Measurements from ENCODE around the gene MED12L. TPM values are rescaled to one million over a fixed set of nuclear protein-coding genes. Genes with fewer than 3 reads are reported as not detected.

MED12L gene
- total RNA-seq, 2 donors from 2014 or later, result 15.5 to 28.9 TPM

GRCh38 chr3:151224268-151224866 lies 138.9 kb downstream of the MED12L start:
- no peaks in the 10 kb centered on the region for H3K27me3 Mint-ChIP-seq (ENCODE audit: insufficient read depth)
- H3K9me3 Mint-ChIP-seq, result peaks cover 27% of the 10 kb centered on the region
- Histone ChIP-seq H3K4me3 (ENCODE audit: low read length) (no peak overlapping the region), H3K36me3 (ENCODE audit: control insufficient read depth, insufficient read depth, low read length) (no peaks in the 10 kb centered on the region), H3K9me3 (ENCODE audit: control insufficient read depth, low read length) (peaks cover 16% of the 10 kb centered on the region), H3K27ac (ENCODE audit: low read depth, low read length) (no peak overlapping the region), H3K4me1 (ENCODE audit: control insufficient read depth, insufficient read depth, low read length) (peaks cover 5% of the 10 kb centered on the region), H3K27me3 (ENCODE audit: control insufficient read depth, insufficient read depth, low read length, poor library complexity, severe bottlenecking) (no peaks in the 10 kb centered on the region), H3K9ac (ENCODE audit: extremely low read depth, low read length, poor library complexity, severe bottlenecking) (no peak overlapping the region)
- H3K36me3 Mint-ChIP-seq (ENCODE audit: low read depth), result peaks cover 34% of the 10 kb centered on the region
- TF ChIP-seq, protein P1, sequence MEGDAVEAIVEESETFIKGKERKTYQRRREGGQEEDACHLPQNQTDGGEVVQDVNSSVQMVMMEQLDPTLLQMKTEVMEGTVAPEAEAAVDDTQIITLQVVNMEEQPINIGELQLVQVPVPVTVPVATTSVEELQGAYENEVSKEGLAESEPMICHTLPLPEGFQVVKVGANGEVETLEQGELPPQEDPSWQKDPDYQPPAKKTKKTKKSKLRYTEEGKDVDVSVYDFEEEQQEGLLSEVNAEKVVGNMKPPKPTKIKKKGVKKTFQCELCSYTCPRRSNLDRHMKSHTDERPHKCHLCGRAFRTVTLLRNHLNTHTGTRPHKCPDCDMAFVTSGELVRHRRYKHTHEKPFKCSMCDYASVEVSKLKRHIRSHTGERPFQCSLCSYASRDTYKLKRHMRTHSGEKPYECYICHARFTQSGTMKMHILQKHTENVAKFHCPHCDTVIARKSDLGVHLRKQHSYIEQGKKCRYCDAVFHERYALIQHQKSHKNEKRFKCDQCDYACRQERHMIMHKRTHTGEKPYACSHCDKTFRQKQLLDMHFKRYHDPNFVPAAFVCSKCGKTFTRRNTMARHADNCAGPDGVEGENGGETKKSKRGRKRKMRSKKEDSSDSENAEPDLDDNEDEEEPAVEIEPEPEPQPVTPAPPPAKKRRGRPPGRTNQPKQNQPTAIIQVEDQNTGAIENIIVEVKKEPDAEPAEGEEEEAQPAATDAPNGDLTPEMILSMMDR (conservative IDR thresholded peaks at IDR 0.05), result no peak
- H3K4me3 Mint-ChIP-seq, result no peak overlapping the region
- no peak for DNase-seq
- no peak overlapping the region for H3K27ac Mint-ChIP-seq
- 93 to 100% methylated on average over 1 of the region's 4 CpGs for WGBS, 2 experiments (ENCODE audit: insufficient coverage in 1 of 2, insufficient read length in 1 of 2)
- peaks cover 27% of the 10 kb centered on the region for H3K4me1 Mint-ChIP-seq

- TF ChIP-seq, protein P1 (conservative IDR thresholded peaks at IDR 0.05), result no peak
- H3K27ac ChIP-seq (ENCODE audit: low read depth, low read length), result no peak overlapping the region
- no peaks in the 10 kb centered on the region for H3K27me3 ChIP-seq (ENCODE audit: control insufficient read depth, insufficient read depth, low read length, poor library complexity, severe bottlenecking)
- Mint-ChIP-seq H3K27me3 (ENCODE audit: insufficient read depth) (no peaks in the 10 kb centered on the region), H3K36me3 (ENCODE audit: low read depth) (peaks cover 28% of the 10 kb centered on the region), H3K9me3 (peaks cover 24% of the 10 kb centered on the region), H3K27ac (no peak overlapping the region), H3K4me3 (no peak overlapping the region), H3K4me1 (peaks cover 27% of the 10 kb centered on the region)
- no peaks in the 10 kb centered on the region for H3K36me3 ChIP-seq (ENCODE audit: control insufficient read depth, insufficient read depth, low read length)
- peaks cover 5% of the 10 kb centered on the region for H3K4me1 ChIP-seq (ENCODE audit: control insufficient read depth, insufficient read depth, low read length)
- no peak overlapping the region for H3K4me3 ChIP-seq (ENCODE audit: low read length)
- no peak for DNase-seq
- H3K9ac ChIP-seq (ENCODE audit: extremely low read depth, low read length, poor library complexity, severe bottlenecking), result no peak overlapping the region
- H3K9me3 ChIP-seq (ENCODE audit: control insufficient read depth, low read length), result peaks cover 12% of the 10 kb centered on the region
- WGBS, 2 experiments (ENCODE audit: insufficient coverage in 1 of 2, insufficient read length in 1 of 2), result 84 to 86% methylated on average over 9 of the region's 9 CpGs
Observed at GRCh38 chr3:151225040-151225975, 139.8 kb downstream of the MED12L start.

GRCh38 chr3:151226088-151226563 lies 140.7 kb downstream of the MED12L start:
- 79 to 83% methylated on average over 4 of the region's 4 CpGs for WGBS, 2 experiments (ENCODE audit: insufficient coverage in 1 of 2, insufficient read length in 1 of 2)
- TF ChIP-seq, protein P1 (conservative IDR thresholded peaks at IDR 0.05), result no peak
- Histone ChIP-seq H3K9me3 (ENCODE audit: control insufficient read depth, low read length) (peaks cover 4% of the 10 kb centered on the region), H3K9ac (ENCODE audit: extremely low read depth, low read length, poor library complexity, severe bottlenecking) (no peak overlapping the region), H3K36me3 (ENCODE audit: control insufficient read depth, insufficient read depth, low read length) (no peaks in the 10 kb centered on the region), H3K27me3 (ENCODE audit: control insufficient read depth, insufficient read depth, low read length, poor library complexity, severe bottlenecking) (no peaks in the 10 kb centered on the region), H3K4me3 (ENCODE audit: low read length) (no peak overlapping the region), H3K27ac (ENCODE audit: low read depth, low read length) (no peak overlapping the region), H3K4me1 (ENCODE audit: control insufficient read depth, insufficient read depth, low read length) (peaks cover 5% of the 10 kb centered on the region)
- Mint-ChIP-seq H3K4me1 (peaks cover 34% of the 10 kb centered on the region), H3K36me3 (ENCODE audit: low read depth) (peaks cover 20% of the 10 kb centered on the region), H3K27ac (no peak overlapping the region), H3K27me3 (ENCODE audit: insufficient read depth) (no peaks in the 10 kb centered on the region), H3K9me3 (peaks cover 16% of the 10 kb centered on the region), H3K4me3 (no peak overlapping the region)
- DNase-seq, result no peak
